ENCODE measurements around the gene ARGFX.

- TF ChIP-seq CTCF (IDR thresholded peaks at IDR 0.05; ENCODE audit: low read length) (no peak), EZH2 (optimal IDR thresholded peaks at IDR 0.05; ENCODE audit: low read depth, low read length) (no peak), EZH2phosphoT487 (IDR thresholded peaks at IDR 0.05; ENCODE audit: low read length) (no peak)
Observed at GRCh38 chr3:121545574-121546455, 21.9 kb upstream of the ARGFX start, which contains the start of gene POLQ.
